Measurements from ENCODE around the gene NDRG3.

Gene NDRG3

DNA sequence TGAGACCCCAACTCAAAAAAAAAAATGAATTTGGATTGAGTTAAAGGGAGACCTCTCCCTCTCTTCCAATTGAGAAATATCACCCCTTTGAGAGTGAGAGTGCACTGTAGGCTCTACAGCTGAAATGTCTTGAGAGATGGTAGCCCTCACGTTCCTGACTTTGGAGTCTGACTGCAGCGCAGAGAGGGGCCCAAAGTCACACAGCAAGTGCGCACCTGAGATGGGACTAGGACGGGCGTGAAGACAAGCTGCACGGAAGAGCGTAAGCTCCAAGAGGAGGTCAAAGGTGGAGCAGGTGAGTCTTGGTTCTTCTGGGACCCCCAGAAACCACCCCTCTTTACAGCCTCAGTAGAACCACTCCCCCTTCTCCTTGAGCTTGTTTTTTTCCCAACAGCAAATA lies 100.5 kb downstream of the NDRG3 start:
- no peak overlapping the region for H3K27ac ChIP-seq
- no peaks in the 10 kb centered on the region for H4K20me1 ChIP-seq (ENCODE audit: insufficient read depth)
- H3K27me3 ChIP-seq (ENCODE audit: insufficient read depth, low read depth) = no peaks in the 10 kb centered on the region
- H3K36me3 ChIP-seq (ENCODE audit: insufficient read depth) = no peaks in the 10 kb centered on the region
- H3K9ac ChIP-seq = no peak overlapping the region
- no peak overlapping the region for H3K4me3 ChIP-seq (IDR thresholded peaks at IDR 0.05; ENCODE audit: insufficient read depth, low read depth, low read length)
- no peak overlapping the region for H2AFZ ChIP-seq (ENCODE audit: low read depth)
- H3K79me2 ChIP-seq (ENCODE audit: insufficient read depth, low read depth) = no peaks in the 10 kb centered on the region
- H3K4me2 ChIP-seq = no peak overlapping the region
- TF ChIP-seq, protein P1, sequence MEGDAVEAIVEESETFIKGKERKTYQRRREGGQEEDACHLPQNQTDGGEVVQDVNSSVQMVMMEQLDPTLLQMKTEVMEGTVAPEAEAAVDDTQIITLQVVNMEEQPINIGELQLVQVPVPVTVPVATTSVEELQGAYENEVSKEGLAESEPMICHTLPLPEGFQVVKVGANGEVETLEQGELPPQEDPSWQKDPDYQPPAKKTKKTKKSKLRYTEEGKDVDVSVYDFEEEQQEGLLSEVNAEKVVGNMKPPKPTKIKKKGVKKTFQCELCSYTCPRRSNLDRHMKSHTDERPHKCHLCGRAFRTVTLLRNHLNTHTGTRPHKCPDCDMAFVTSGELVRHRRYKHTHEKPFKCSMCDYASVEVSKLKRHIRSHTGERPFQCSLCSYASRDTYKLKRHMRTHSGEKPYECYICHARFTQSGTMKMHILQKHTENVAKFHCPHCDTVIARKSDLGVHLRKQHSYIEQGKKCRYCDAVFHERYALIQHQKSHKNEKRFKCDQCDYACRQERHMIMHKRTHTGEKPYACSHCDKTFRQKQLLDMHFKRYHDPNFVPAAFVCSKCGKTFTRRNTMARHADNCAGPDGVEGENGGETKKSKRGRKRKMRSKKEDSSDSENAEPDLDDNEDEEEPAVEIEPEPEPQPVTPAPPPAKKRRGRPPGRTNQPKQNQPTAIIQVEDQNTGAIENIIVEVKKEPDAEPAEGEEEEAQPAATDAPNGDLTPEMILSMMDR (conservative IDR thresholded peaks at IDR 0.05; ENCODE audit: low read depth, low read length) = no peak
- no peaks in the 10 kb centered on the region for H3K4me1 ChIP-seq (ENCODE audit: low read depth, poor library complexity, severe bottlenecking)

DNA sequence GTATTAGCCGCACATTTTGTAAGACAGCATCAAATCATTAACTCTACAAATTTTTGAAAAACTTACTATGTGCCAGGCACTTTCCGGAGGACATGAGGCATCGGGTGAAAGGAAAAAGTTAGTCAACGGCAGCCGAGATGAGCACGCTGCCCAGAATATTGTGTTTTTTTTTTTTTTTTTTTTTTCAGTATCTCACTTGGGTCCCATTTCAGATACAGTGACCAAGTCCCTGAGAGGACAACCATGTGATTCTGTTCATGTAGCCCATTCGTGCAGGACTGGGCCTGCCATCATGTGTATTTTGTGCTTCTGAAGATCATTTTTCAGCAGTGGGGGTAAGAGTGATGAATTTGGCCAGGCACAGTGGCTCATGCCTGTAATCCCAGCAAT lies 101.2 kb downstream of the NDRG3 start:
- Histone ChIP-seq H2AFZ (ENCODE audit: low read depth) (no peak overlapping the region), H3K4me2 (no peak overlapping the region), H3K27me3 (ENCODE audit: insufficient read depth, low read depth) (no peaks in the 10 kb centered on the region), H3K36me3 (ENCODE audit: insufficient read depth) (no peaks in the 10 kb centered on the region), H3K4me1 (ENCODE audit: low read depth, poor library complexity, severe bottlenecking) (no peaks in the 10 kb centered on the region), H3K27ac (no peak overlapping the region), H3K4me3 (IDR thresholded peaks at IDR 0.05; ENCODE audit: insufficient read depth, low read depth, low read length) (no peak overlapping the region), H3K79me2 (ENCODE audit: insufficient read depth, low read depth) (no peaks in the 10 kb centered on the region), H3K9ac (no peak overlapping the region), H4K20me1 (ENCODE audit: insufficient read depth) (no peaks in the 10 kb centered on the region)
- TF ChIP-seq, protein P1 (conservative IDR thresholded peaks at IDR 0.05; ENCODE audit: low read depth, low read length) = no peak

DNA sequence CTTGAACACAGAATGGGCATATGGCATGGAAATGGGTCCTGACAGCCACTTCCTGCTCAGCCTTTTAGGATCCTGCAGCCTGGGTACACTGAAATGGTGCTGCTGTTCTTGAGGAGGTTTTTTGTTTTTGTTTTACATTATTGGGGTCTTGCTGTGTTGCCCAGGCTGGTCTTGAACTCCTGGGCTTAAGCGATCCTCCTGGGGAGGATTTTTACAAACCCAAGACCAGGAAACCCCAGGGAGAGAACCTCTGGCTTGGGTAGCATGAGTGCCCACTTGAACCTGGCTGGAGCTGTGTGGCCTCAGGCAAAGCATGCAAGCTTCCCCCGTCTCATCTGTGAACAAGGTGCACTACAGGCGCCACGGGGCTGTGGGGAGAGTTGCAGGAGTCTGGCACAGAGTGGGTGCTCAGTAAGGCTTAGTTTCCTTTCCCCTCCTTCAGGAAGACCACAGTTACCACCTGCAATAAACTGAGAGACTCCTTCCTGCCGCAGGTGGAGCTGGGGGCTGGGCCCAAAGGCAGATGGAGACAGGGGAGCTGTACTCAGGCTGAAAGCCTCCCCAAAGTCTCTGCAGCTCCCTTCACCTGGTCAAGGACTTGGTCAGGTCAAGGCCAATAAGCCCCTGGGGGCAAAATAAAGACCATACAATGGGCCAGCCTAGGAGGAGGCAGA lies 101.7 kb downstream of the NDRG3 start:
- Histone ChIP-seq H3K4me2 (no peak overlapping the region), H3K79me2 (ENCODE audit: insufficient read depth, low read depth) (no peaks in the 10 kb centered on the region), H3K36me3 (ENCODE audit: insufficient read depth) (no peaks in the 10 kb centered on the region), H3K27me3 (ENCODE audit: insufficient read depth, low read depth) (no peaks in the 10 kb centered on the region), H4K20me1 (ENCODE audit: insufficient read depth) (no peaks in the 10 kb centered on the region), H3K4me3 (IDR thresholded peaks at IDR 0.05; ENCODE audit: insufficient read depth, low read depth, low read length) (no peak overlapping the region), H2AFZ (ENCODE audit: low read depth) (no peak overlapping the region), H3K4me1 (ENCODE audit: low read depth, poor library complexity, severe bottlenecking) (no peaks in the 10 kb centered on the region), H3K9ac (no peak overlapping the region), H3K27ac (no peak overlapping the region)
- TF ChIP-seq, protein P1 (conservative IDR thresholded peaks at IDR 0.05; ENCODE audit: low read depth, low read length) = no peak

DNA sequence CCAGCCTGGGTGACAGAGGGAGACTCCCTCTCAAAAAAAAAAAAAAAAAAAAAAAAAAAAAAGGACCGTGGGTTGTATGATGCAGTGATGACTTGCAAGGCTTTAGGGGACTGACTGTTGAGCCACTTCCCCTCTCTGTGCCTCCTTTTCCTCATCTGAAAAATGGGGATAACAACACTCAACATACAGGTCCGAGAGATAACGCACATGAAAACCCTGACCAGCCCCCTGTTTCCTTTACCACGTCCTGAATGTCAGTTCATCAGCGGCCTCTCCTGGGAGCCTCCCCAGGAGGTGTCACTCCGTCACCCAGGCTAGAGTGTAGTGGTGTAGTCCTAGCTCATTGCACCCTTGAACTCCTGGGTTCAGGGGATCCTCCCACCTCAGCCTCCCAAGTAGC lies 103.8 kb downstream of the NDRG3 start:
- Histone ChIP-seq H4K20me1 (ENCODE audit: insufficient read depth) (no peaks in the 10 kb centered on the region), H3K4me3 (IDR thresholded peaks at IDR 0.05; ENCODE audit: insufficient read depth, low read depth, low read length) (no peak overlapping the region), H3K27ac (no peak overlapping the region), H3K27me3 (ENCODE audit: insufficient read depth, low read depth) (no peaks in the 10 kb centered on the region), H3K4me2 (no peak overlapping the region), H3K4me1 (ENCODE audit: low read depth, poor library complexity, severe bottlenecking) (no peaks in the 10 kb centered on the region), H3K9ac (no peak overlapping the region), H3K36me3 (ENCODE audit: insufficient read depth) (no peaks in the 10 kb centered on the region), H3K79me2 (ENCODE audit: insufficient read depth, low read depth) (no peaks in the 10 kb centered on the region), H2AFZ (ENCODE audit: low read depth) (no peak overlapping the region)
- TF ChIP-seq, protein P1 (conservative IDR thresholded peaks at IDR 0.05; ENCODE audit: low read depth, low read length) = no peak

Measured in KMS-11 (cell line).